ENCODE measurements around the gene FRS3.

Gene FRS3

GRCh38 chr6:41784581-41785171, 5.0 kb upstream of the FRS3 start:
- no peak for TF ChIP-seq GATA1 (IDR thresholded peaks at IDR 0.05; ENCODE audit: low read depth, low read length)
- no peak for TF ChIP-seq POLR2A (IDR thresholded peaks at IDR 0.05; ENCODE audit: low read length)
- no peak for DNase-seq

DNA sequence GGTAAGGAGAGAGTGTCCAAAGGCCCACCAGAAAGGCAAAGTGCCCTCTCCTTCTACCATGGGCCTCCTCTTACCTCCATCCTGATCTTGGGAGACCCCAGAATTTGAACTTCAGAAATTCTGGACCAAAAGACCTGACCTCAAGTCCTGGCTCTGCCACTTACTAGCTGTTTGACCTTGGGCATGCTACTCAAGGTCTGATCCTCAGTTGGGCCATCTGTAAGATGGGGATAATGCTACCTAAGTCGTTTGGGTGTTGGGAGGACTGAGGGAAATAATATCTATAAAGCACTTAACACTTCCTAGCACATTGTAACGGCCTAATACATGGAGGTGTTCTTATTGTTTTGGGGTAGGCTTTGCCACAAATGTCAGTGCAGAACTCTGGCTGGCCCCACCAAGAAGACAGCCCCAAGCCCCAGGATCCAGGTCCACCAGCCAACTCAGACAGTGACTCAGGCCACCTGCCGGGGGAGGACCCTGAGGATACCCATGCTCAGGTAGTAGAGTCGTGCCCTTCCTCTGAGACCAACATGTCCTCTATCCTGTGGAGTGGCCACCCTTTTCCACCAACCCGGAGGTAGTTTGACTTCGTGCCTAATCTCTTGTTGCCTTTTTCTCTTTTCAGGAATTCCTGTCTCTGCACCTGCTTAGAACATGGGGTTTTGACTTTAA, 3.5 kb upstream of the FRS3 start:
- TF ChIP-seq POLR2A (IDR thresholded peaks at IDR 0.05; ENCODE audit: low read length) (no peak), GATA1 (IDR thresholded peaks at IDR 0.05; ENCODE audit: low read depth, low read length) (no peak)
- no peak for DNase-seq

GRCh38 chr6:41781366-41781730, 1.6 kb upstream of the FRS3 start:
- no peak for DNase-seq
- TF ChIP-seq POLR2A (IDR thresholded peaks at IDR 0.05; ENCODE audit: low read length) (no peak), GATA1 (IDR thresholded peaks at IDR 0.05; ENCODE audit: low read depth, low read length) (no peak)

- peak; percentile 56 to 60 for DNase-seq
These were observed 1.1 kb upstream of the FRS3 start, which contains the start of gene PRICKLE4 for GRCh38 chr6:41780551-41781365. TSS of gene PRICKLE4 (plus strand) at chr6:41780782. CDS start at chr6:41783474, 2,692 bp downstream.

GRCh38 chr6:41779336-41779735, 364 bp downstream of the FRS3 start:
- no peak for DNase-seq
- TF ChIP-seq POLR2A (IDR thresholded peaks at IDR 0.05; ENCODE audit: low read length) (no peak), GATA1 (IDR thresholded peaks at IDR 0.05; ENCODE audit: low read depth, low read length) (no peak)

More at GRCh38 chr6:41780551-41781365, 1.1 kb upstream of the FRS3 start, which contains the start of gene PRICKLE4:
- no peak for TF ChIP-seq GATA1 (IDR thresholded peaks at IDR 0.05; ENCODE audit: low read depth, low read length)
- TF ChIP-seq POLR2A (IDR thresholded peaks at IDR 0.05; ENCODE audit: low read length), result no peak

GRCh38 chr6:41778895-41779294, 805 bp downstream of the FRS3 start:
- no peak for DNase-seq
- TF ChIP-seq POLR2A (IDR thresholded peaks at IDR 0.05; ENCODE audit: low read length) (no peak), GATA1 (IDR thresholded peaks at IDR 0.05; ENCODE audit: low read depth, low read length) (no peak)

DNA sequence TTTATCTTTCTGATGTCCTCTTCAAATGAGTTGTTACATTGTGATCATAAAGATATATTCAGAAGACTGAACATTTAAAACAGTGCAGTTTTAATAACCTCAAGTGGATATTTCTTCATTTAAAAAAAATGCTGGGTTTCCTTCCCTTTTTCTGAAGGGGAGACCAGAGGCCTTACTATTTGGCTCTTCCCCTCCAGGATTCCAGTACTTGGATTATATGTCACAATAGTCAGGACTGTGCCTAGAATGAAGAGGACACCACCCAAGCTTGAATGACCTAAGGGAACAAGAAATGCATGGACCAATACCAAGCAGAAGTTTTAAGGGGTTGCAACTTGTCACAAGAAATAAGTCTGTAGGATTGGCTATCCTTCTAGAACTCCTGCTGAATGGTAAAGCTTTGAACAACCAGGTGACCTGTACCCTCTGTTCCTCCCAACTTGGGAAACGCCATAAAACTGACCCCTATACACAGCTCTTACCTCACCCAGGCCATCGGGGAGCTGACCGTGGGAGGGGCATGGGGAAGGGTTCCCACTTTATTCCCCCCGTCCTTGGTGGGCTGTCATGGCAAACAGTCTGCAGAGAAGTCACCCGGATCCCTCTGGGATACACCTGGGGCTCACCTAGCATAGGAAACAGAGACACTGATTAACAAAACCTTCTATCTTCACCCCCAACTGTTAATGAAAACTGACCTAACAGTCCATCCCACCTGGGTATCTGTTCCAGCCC, 2.0 kb downstream of the FRS3 start:
- no peak for TF ChIP-seq GATA1 (IDR thresholded peaks at IDR 0.05; ENCODE audit: low read depth, low read length)
- TF ChIP-seq POLR2A (IDR thresholded peaks at IDR 0.05; ENCODE audit: low read length), result no peak
- no peak for DNase-seq

- no peak for DNase-seq
- TF ChIP-seq POLR2A (IDR thresholded peaks at IDR 0.05; ENCODE audit: low read length) (no peak), GATA1 (IDR thresholded peaks at IDR 0.05; ENCODE audit: low read depth, low read length) (no peak)
These were observed 4.3 kb downstream of the FRS3 start for GRCh38 chr6:41775293-41775882.

- no peak for DNase-seq
- no peak for TF ChIP-seq GATA1 (IDR thresholded peaks at IDR 0.05; ENCODE audit: low read depth, low read length)
- TF ChIP-seq POLR2A (IDR thresholded peaks at IDR 0.05; ENCODE audit: low read length), result no peak
These were observed 4.9 kb downstream of the FRS3 start for GRCh38 chr6:41774841-41775240.

GRCh38 chr6:41771058-41771983, 8.4 kb downstream of the FRS3 start:
- DNase-seq, result no peak
- TF ChIP-seq GATA1 (IDR thresholded peaks at IDR 0.05; ENCODE audit: low read depth, low read length), result no peak
- TF ChIP-seq POLR2A (IDR thresholded peaks at IDR 0.05; ENCODE audit: low read length), result no peak

- DNase-seq, result no peak
- TF ChIP-seq GATA1 (IDR thresholded peaks at IDR 0.05; ENCODE audit: low read depth, low read length) (no peak), POLR2A (IDR thresholded peaks at IDR 0.05; ENCODE audit: low read length) (no peak)
These were observed 9.2 kb downstream of the FRS3 start for GRCh38 chr6:41770381-41771057.

GRCh38 chr6:41769376-41769775, 10.3 kb downstream of the FRS3 start:
- TF ChIP-seq POLR2A (IDR thresholded peaks at IDR 0.05; ENCODE audit: low read length) (no peak), GATA1 (IDR thresholded peaks at IDR 0.05; ENCODE audit: low read depth, low read length) (no peak)
- no peak for DNase-seq
